HepG2 (cell line): ENCODE results near the gene PLAGL2. TPM values are rescaled to one million over a fixed set of nuclear protein-coding genes. Genes with fewer than 3 reads are reported as not detected.
A peak's percentile ranks its signal among the peaks of the same experiment; 100 is the strongest.

Experiments used
- ATAC-seq: fragments of 200-7000 bp; cut with Tn5 transposase; 3 replicates; pipeline ENCODE4 v1.9.1; 2020; ENCODE audit warnings: mild to moderate bottlenecking, moderate library complexity
- BruUV-seq: library from RNA; stranded (reverse); fragments of 400-500 nt; replicated peaks from 2 replicates; lab custom pipeline; 2021; lab: Mats Ljungman, UMichigan
- CTCF ChIA-PET: fragments of 300-600 bp; formaldehyde crosslinking; extraction: SDS; loops from one replicate; lab custom pipeline; 2021; ENCODE audit warnings: low total read pairs, inconsistent platforms, low intra/inter-chr PET ratio; lab: Yijun Ruan, JAX
- POLR2A ChIA-PET: fragments of 350-600 bp; sonication (Branson Sonifier 250); formaldehyde crosslinking; loops from one replicate; lab custom pipeline; 2020; ENCODE audit warnings: antibody characterized with exemption, inconsistent platforms; lab: Yijun Ruan, JAX
- DNase-seq: peaks from one replicate; pipeline ENCODE4 v3.0.0-alpha.2; 2015; ENCODE audit warnings: low spot score
- FAIRE-seq: peaks from 3 replicates; lab custom pipeline; 2011; peaks lifted over from hg19 to GRCh38; lab: Jason Lieb, UNC
- H2AFZ ChIP-seq: one replicate; pipeline ENCODE4 v1.6.1; 2011; ENCODE audit warnings: low read length, inconsistent platforms
- H3K27ac ChIP-seq: fragments of 300-600 bp; 3 replicates; pipeline ENCODE4 v1.8.0; 2011; ENCODE audit warnings: mixed run types, mild to moderate bottlenecking, mixed read lengths, low read length, inconsistent platforms; ENCODE audit not compliant: insufficient read depth; ENCODE audit errors: extremely low read length
- H3K27me3 ChIP-seq, 2 experiments: fragments of 200-600 bp in 1 of 2; 2 replicates in 1 of 2; 3 replicates in 1 of 2; pipeline versions ENCODE4 v1.6.0 to v1.8.0; 2011; ENCODE audit warnings: low read length in 2 of 2, mild to moderate bottlenecking in 2 of 2, moderate library complexity in 2 of 2, inconsistent platforms in 1 of 2; ENCODE audit not compliant: insufficient read depth in 2 of 2, control insufficient read depth in 1 of 2
- H3K36me3 ChIP-seq, 2 experiments: fragments of 200-600 bp in 1 of 2; replicated peaks in 1 of 2; 2 replicates in 1 of 2; 3 replicates in 1 of 2; pipeline versions ENCODE4 v1.5.1 to v1.8.0; 2011; ENCODE audit warnings: low read length in 2 of 2, inconsistent platforms in 1 of 2; ENCODE audit not compliant: insufficient read depth in 2 of 2, control insufficient read depth in 1 of 2
- H3K4me1 ChIP-seq: 2 replicates; pipeline ENCODE4 v1.5.1; 2012; ENCODE audit warnings: low read length, inconsistent platforms; ENCODE audit not compliant: insufficient read depth
- H3K4me2 ChIP-seq: 2 replicates; pipeline ENCODE4 v1.6.0; 2011; ENCODE audit warnings: low read depth, low read length, inconsistent platforms
- H3K4me3 ChIP-seq, 3 experiments: fragments of 200-600 bp in 1 of 3; sonication (generic), shearing (Covaris generic) in 1 of 3; replicated peaks in 1 of 3; 2 replicates each; pipeline ENCODE4 v1.5.1; 2011 to 2016; ENCODE audit warnings: low read length in 3 of 3, inconsistent platforms in 2 of 3, low read depth in 2 of 3, mild to moderate bottlenecking in 2 of 3, control low read depth in 1 of 3, mixed read lengths in 1 of 3; ENCODE audit not compliant: insufficient read depth in 1 of 3
- H3K79me2 ChIP-seq: one replicate; pipeline ENCODE4 v1.6.1; 2011; ENCODE audit warnings: low read length, inconsistent platforms; ENCODE audit not compliant: insufficient read depth
- H3K9ac ChIP-seq: 2 replicates; pipeline ENCODE4 v1.6.0; 2011; ENCODE audit warnings: mild to moderate bottlenecking, low read depth, low read length, inconsistent platforms; ENCODE audit not compliant: insufficient read depth
- H3K9me3 ChIP-seq: 2 replicates; pipeline ENCODE4 v1.5.1; 2012; ENCODE audit warnings: mild to moderate bottlenecking, low read length
- H4K20me1 ChIP-seq: 2 replicates; pipeline ENCODE4 v1.6.0; 2011; ENCODE audit warnings: inconsistent platforms, mild to moderate bottlenecking, low read length, moderate library complexity; ENCODE audit not compliant: insufficient read depth
- BRCA1 ChIP-seq: sonication (generic); formaldehyde crosslinking; IDR thresholded peaks from 2 replicates; pipeline ENCODE4 v1.4.0; 2020; ENCODE audit warnings: missing genetic modification reagents
- HIVEP1 ChIP-seq: sonication (generic); formaldehyde crosslinking; IDR thresholded peaks from 2 replicates; pipeline ENCODE4 v1.4.0; 2020; ENCODE audit warnings: mild to moderate bottlenecking, missing genetic modification reagents
- KLF13 ChIP-seq: sonication (generic); formaldehyde crosslinking; IDR thresholded peaks from 2 replicates; pipeline ENCODE4 v1.4.0; 2020; ENCODE audit warnings: mild to moderate bottlenecking, missing genetic modification reagents
- NFAT5 ChIP-seq: sonication (generic); formaldehyde crosslinking; IDR thresholded peaks from 2 replicates; pipeline ENCODE4 v1.4.0; 2020; ENCODE audit warnings: missing genetic modification reagents
- RBAK ChIP-seq: sonication (generic); formaldehyde crosslinking; IDR thresholded peaks from 2 replicates; pipeline ENCODE4 v1.5.1; 2020; ENCODE audit warnings: mild to moderate bottlenecking, missing genetic modification reagents
- RBM39 ChIP-seq: fragments of 200-400 bp; formaldehyde crosslinking; IDR thresholded peaks from one replicate; pipeline ENCODE4 v1.6.1; 2018; ENCODE audit warnings: antibody characterized with exemption, mild to moderate bottlenecking, low read depth, low read length; ENCODE audit not compliant: poor library complexity, severe bottlenecking
- SALL2 ChIP-seq: sonication (generic); formaldehyde crosslinking; IDR thresholded peaks from 2 replicates; pipeline ENCODE4 v1.8.1; 2023; ENCODE audit warnings: mild to moderate bottlenecking, missing genetic modification reagents, inconsistent platforms
- ZIK1 ChIP-seq: sonication (generic); formaldehyde crosslinking; IDR thresholded peaks from 2 replicates; pipeline ENCODE4 v1.5.0; 2020; ENCODE audit warnings: mild to moderate bottlenecking, low read depth, missing genetic modification reagents, borderline replicate concordance
- ZNF460 ChIP-seq: sonication (generic); formaldehyde crosslinking; IDR thresholded peaks from 2 replicates; pipeline ENCODE4 v1.5.1; 2020; ENCODE audit warnings: missing genetic modification reagents, mild to moderate bottlenecking, borderline replicate concordance
- ZNF687 ChIP-seq: sonication (generic); formaldehyde crosslinking; IDR thresholded peaks from 2 replicates; pipeline ENCODE4 v1.5.1; 2020; ENCODE audit warnings: mild to moderate bottlenecking, missing genetic modification reagents, moderate library complexity
- ZNF713 ChIP-seq: sonication (generic); formaldehyde crosslinking; IDR thresholded peaks from 2 replicates; pipeline ENCODE4 v1.4.0; 2020; ENCODE audit warnings: mild to moderate bottlenecking, missing genetic modification reagents
- WGBS: methylation state at CpG from one replicate; pipeline ENCODE4 v1.1.6; 2017; ENCODE audit warnings: low lambda C conversion rate; 5-methylcytosine and 5-hydroxymethylcytosine counted together
- in situ Hi-C: cut with HindIII; loops from 2 replicates; pipeline ENCODE4 v1.10.0; 2017; ENCODE audit warnings: low pct_unique_long_range_greater_than_20kb; ENCODE audit not compliant: extremely low pct_ligation_motif_present
- intact Hi-C: fragments of 100-400 bp; cut with micrococcal nuclease; formaldehyde crosslinking; loops from one replicate; pipeline ENCODE4 v1.10.0; 2022; ENCODE audit not compliant: unreplicated experiment
- polyA plus RNA-seq, 8 experiments: library from polyadenylated mRNA; depleted of rRNA in 3 of 8; stranded (reverse) in 7 of 8; unstranded in 1 of 8; fragments of >200 nt; fragmentation: Illumina TruSeq in 4 of 8; extraction: Trizol in 4 of 8; gene quantifications; 2 replicates each; pipeline versions ENCODE4 v1.2.1 to v1.2.3, GENCODE V29; 2011 to 2016; ENCODE audit warnings: low read depth in 4 of 8, missing spikeins in 1 of 8, mixed read lengths in 1 of 8; ENCODE audit not compliant: insufficient read depth in 1 of 8
- total RNA-seq, 5 experiments: library from RNA; depleted of rRNA; stranded (reverse); fragments of >200 nt; fragmentation: Illumina TruSeq; extraction: Trizol; gene quantifications; 2 replicates each; pipeline ENCODE4 v1.2.3, GENCODE V29; 2016; ENCODE audit warnings: low read depth in 1 of 5
- TF ChIP-seq, protein P1 (sequence below): IDR thresholded peaks from 2 replicates; pipeline ENCODE4 v1.6.1; 2016; ENCODE audit warnings: missing compliant biosample characterization, missing genetic modification reagents, borderline replicate concordance
- TF ChIP-seq, protein P2 (sequence below): sonication (generic); formaldehyde crosslinking; IDR thresholded peaks from 2 replicates; pipeline ENCODE4 v1.8.1; 2023; ENCODE audit warnings: mild to moderate bottlenecking, moderate library complexity, missing genetic modification reagents

The PLAGL2 gene
- total and polyA plus RNA-seq, 2 of the 13 experiments (the other 11 are each of a cell fraction or from before 2014, with no cell fraction given) = 15.2 to 15.3 TPM

DNA sequence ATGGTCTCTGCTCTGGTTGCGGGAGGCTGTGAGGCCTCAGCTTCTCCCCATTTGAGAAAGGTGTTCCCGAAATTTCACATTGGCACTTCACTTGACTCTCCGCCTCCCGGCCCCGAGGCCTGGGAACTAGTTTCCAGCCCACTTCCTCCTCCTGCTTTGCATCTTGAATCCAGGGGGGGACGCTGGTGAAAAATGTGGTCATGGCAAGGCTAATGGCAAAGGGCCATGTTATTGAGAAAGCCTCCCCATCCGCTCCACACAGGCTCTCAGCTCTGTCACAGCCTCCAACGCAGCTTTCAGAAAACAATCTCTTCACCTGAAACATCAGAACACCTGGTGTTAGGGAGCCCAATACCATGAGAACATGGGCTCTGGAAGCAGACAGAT, 5.6 kb downstream of the PLAGL2 start:
- Histone ChIP-seq H3K9me3 (no peaks in the 10 kb centered on the region), H3K27me3 (peaks cover 0 to 2% of the 10 kb centered on the region in 2 experiments; a peak in 1 of 5 replicates), H4K20me1 (peaks cover 62% of the 10 kb centered on the region), H3K4me1 (peaks cover 51% of the 10 kb centered on the region), H3K4me3 (no peak overlapping the region), H3K79me2 (peaks cover 77% of the 10 kb centered on the region), H3K27ac (no peak overlapping the region), H2AFZ (no peak overlapping the region), H3K4me2 (no peak overlapping the region), H3K9ac (no peak overlapping the region), H3K36me3 (peaks cover 48 to 70% of the 10 kb centered on the region in 2 experiments)
- WGBS = 96% methylated on average over 8 of the region's 8 CpGs
- intact Hi-C loops = no loop called here
- DNase-seq (no peak), FAIRE-seq (no peak), ATAC-seq (no peak)
- in situ Hi-C loops = no loop called here
- no TSS peak for BruUV-seq
- ChIA-PET POLR2A (interaction anchor here (0.8 kb wide), 1 partner anchor 34 kb away, joined by 3 read pairs; no protein-coding TSS in a partner anchor), CTCF (no interaction called here)
- TF ChIP-seq ZNF460 (CRISPR knock-in tag) (no peak), SALL2 (CRISPR knock-in tag) (no peak), KLF13 (CRISPR knock-in tag) (no peak), RBAK (no peak), ZNF713 (no peak), ZIK1 (CRISPR knock-in tag) (no peak), ZNF687 (CRISPR knock-in tag) (no peak), BRCA1 (no peak), RBM39 (no peak), NFAT5 (CRISPR knock-in tag) (no peak), HIVEP1 (CRISPR knock-in tag) (0 out of 2 replicates have a peak, but pooled peaks have one; percentile 27)
- TF ChIP-seq, protein P1, sequence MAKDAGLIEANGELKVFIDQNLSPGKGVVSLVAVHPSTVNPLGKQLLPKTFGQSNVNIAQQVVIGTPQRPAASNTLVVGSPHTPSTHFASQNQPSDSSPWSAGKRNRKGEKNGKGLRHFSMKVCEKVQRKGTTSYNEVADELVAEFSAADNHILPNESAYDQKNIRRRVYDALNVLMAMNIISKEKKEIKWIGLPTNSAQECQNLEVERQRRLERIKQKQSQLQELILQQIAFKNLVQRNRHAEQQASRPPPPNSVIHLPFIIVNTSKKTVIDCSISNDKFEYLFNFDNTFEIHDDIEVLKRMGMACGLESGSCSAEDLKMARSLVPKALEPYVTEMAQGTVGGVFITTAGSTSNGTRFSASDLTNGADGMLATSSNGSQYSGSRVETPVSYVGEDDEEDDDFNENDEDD (CRISPR knock-in tag) = no peak
- TF ChIP-seq, protein P2, sequence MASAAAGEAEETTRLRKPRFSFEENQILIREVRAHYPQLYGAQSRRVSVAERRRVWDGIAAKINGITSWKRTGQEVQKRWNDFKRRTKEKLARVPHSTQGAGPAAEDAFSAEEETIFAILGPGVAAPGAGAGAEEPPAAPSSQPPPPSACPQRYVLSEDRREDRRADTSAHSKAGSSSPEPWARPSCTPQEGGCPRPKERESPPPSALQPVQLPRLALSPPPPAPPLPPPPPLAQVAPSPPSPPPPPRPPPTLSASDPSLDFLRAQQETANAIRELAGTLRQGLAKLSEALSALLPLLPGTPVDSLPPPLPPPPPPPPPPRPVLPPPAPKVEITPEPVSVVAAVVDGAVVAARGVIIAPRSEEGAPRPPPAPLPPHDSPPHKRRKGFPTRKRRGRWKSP (CRISPR knock-in tag) = no peak
